ENCODE results near the gene ILKAP.

DNA sequence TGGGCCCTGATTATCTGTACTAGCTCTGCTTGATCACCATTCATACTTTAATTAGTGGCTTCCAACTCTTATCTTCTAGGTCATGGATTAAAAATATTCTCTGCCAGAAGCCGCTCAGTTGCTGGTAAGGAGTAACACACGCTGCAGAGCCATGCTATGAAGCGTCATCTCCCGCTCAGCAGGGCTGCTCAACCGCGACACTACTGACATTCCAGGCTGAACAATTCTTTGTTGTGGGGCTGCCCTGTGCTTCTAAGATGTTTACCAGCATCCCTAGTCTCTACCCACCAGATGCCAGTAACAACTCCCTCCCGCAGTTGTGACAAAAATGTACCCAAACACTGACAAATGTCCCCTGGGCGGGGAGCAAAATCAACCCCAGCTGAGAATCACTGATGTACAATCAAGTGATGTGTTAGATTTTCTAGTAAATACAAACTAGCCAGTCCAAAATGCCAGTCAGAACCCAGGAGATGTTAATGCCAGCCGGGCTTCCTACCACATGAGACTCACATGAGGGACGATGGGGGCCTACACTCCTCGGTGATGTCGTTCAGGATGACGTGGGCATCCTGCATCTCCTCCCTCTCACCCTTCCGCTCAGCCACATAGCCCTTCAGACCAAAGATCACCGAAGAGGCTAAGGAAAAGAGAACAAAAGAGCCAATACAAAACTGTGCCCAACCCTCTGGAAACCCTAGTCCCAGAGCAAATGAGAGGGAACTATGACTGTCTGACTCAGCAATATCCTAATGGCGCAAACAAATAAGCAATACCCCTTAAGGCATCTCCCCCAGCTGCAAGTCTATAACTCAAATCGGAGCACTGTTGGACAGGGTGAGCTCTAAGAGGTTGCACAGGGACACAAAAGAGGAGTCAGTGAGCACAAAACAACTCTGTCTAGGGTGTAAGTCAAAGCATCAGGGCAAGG, 15.6 kb downstream of the ILKAP start:
- no peak for TF ChIP-seq CTCF (IDR thresholded peaks at IDR 0.05)
- no peak for TF ChIP-seq POLR2A (IDR thresholded peaks at IDR 0.05)
- TF ChIP-seq POLR2AphosphoS5 (IDR thresholded peaks at IDR 0.05): no peak
